Smooth muscle cell (in vitro differentiated cells): Measurements from ENCODE around the gene MEGF9. TPM values are rescaled to one million over a fixed set of nuclear protein-coding genes. Genes with fewer than 3 reads are reported as not detected.

Experiments
- DNase-seq: peaks from one replicate; lab custom pipeline; 2025; ENCODE audit not compliant: unreplicated experiment; lab: John Stamatoyannopoulos, UW
- H2AFZ ChIP-seq: fragments of 200-600 bp; sonication (generic); 2 replicates; pipeline ENCODE4 v1.6.0; 2016; ENCODE audit warnings: antibody characterized with exemption, low read depth, mild to moderate bottlenecking
- H3F3A ChIP-seq: fragments of 200-600 bp; sonication (generic); 2 replicates; pipeline ENCODE4 v1.6.0; 2017; ENCODE audit warnings: antibody characterized with exemption, low read depth
- H3K27ac ChIP-seq: fragments of 200-600 bp; sonication (generic); 2 replicates; pipeline ENCODE4 v1.5.1; 2016; ENCODE audit warnings: low read depth, mild to moderate bottlenecking
- H3K27me3 ChIP-seq: fragments of 200-600 bp; sonication (generic); 2 replicates; pipeline ENCODE4 v1.6.1; 2016; ENCODE audit warnings: low read depth, mild to moderate bottlenecking
- H3K36me3 ChIP-seq: fragments of 200-600 bp; sonication (generic); 2 replicates; pipeline ENCODE4 v1.5.1; 2016; ENCODE audit warnings: low read depth
- H3K4me1 ChIP-seq: fragments of 200-600 bp; sonication (generic); 2 replicates; pipeline ENCODE4 v1.5.1; 2016; ENCODE audit warnings: low read depth
- H3K4me2 ChIP-seq: fragments of 200-600 bp; sonication (generic); 2 replicates; pipeline ENCODE4 v1.6.0; 2016; ENCODE audit warnings: mild to moderate bottlenecking
- H3K4me3 ChIP-seq: fragments of 200-600 bp; sonication (generic); 2 replicates; pipeline ENCODE4 v1.5.1; 2016; ENCODE audit warnings: mild to moderate bottlenecking
- H3K79me2 ChIP-seq: fragments of 200-600 bp; sonication (generic); 2 replicates; pipeline ENCODE4 v1.6.0; 2016; ENCODE audit warnings: low read depth, mild to moderate bottlenecking
- H3K9ac ChIP-seq: fragments of 200-600 bp; sonication (generic); 2 replicates; pipeline ENCODE4 v1.6.0; 2016; ENCODE audit warnings: low read depth
- H3K9me3 ChIP-seq: fragments of 200-600 bp; sonication (generic); replicated peaks from 2 replicates; pipeline ENCODE4 v1.5.1; 2016; ENCODE audit warnings: low read depth
- H4K20me1 ChIP-seq: fragments of 200-600 bp; sonication (generic); 2 replicates; pipeline ENCODE4 v1.6.0; 2016; ENCODE audit warnings: low read depth
- CTCF ChIP-seq: fragments of 200-600 bp; sonication (generic); IDR thresholded peaks from 2 replicates; pipeline ENCODE4 v1.5.1; 2017; ENCODE audit warnings: borderline replicate concordance, mild to moderate bottlenecking, antibody characterized with exemption; ENCODE audit not compliant: insufficient read depth, poor library complexity, severe bottlenecking
- WGBS: methylation state at CpG from one replicate; pipeline ENCODE4 v1.1.7; 2016; ENCODE audit warnings: low lambda C conversion rate; 5-methylcytosine and 5-hydroxymethylcytosine counted together
- polyA plus RNA-seq: library from polyadenylated mRNA; unstranded; fragments of >200 nt; fragmentation: Nextera tagmentation; extraction: Ambion mirVana; gene quantifications from 2 replicates; pipeline ENCODE4 v1.2.1, GENCODE V29; 2016
- total RNA-seq: library from RNA; depleted of rRNA; stranded (reverse); fragments of >200 nt; gene quantifications from 2 replicates; pipeline ENCODE4 v1.2.3, GENCODE V29; 2014

The MEGF9 gene
- total and polyA plus RNA-seq, 2 experiments from 2014 or later, result 1.8 to 6.0 TPM

- Histone ChIP-seq H3K9ac (no peak overlapping the region), H3F3A (no peaks in the 10 kb centered on the region), H3K36me3 (no peaks in the 10 kb centered on the region), H3K9me3 (no peaks in the 10 kb centered on the region), H3K27me3 (no peaks in the 10 kb centered on the region), H3K79me2 (no peaks in the 10 kb centered on the region), H2AFZ (no peak overlapping the region), H3K4me2 (no peak overlapping the region), H3K4me1 (no peaks in the 10 kb centered on the region), H3K4me3 (no peak overlapping the region), H4K20me1 (no peaks in the 10 kb centered on the region), H3K27ac (no peak overlapping the region)
- 83% methylated on average over 3 of the region's 3 CpGs for WGBS
- DNase-seq, result no peak
- no peak for TF ChIP-seq CTCF
Observed at GRCh38 chr9:120735415-120736126, 21.3 kb upstream of the MEGF9 start.

GRCh38 chr9:120734607-120735410, 20.5 kb upstream of the MEGF9 start:
- TF ChIP-seq CTCF, result no peak
- H3K36me3 ChIP-seq, result no peaks in the 10 kb centered on the region
- H3F3A ChIP-seq, result no peaks in the 10 kb centered on the region
- H3K9me3 ChIP-seq, result no peaks in the 10 kb centered on the region
- WGBS, result 69% methylated on average over 2 of the region's 2 CpGs
- no peak overlapping the region for H3K9ac ChIP-seq
- no peaks in the 10 kb centered on the region for H3K27me3 ChIP-seq
- H3K79me2 ChIP-seq, result no peaks in the 10 kb centered on the region
- no peaks in the 10 kb centered on the region for H3K4me1 ChIP-seq
- DNase-seq, result no peak
- H2AFZ ChIP-seq, result no peak overlapping the region
- H3K4me2 ChIP-seq, result no peak overlapping the region
- no peaks in the 10 kb centered on the region for H4K20me1 ChIP-seq
- H3K4me3 ChIP-seq, result no peak overlapping the region
- H3K27ac ChIP-seq, result no peak overlapping the region

- Histone ChIP-seq H3K9ac (no peak overlapping the region), H3K27me3 (no peaks in the 10 kb centered on the region), H4K20me1 (no peaks in the 10 kb centered on the region), H3K36me3 (no peaks in the 10 kb centered on the region), H3K4me3 (no peak overlapping the region), H3K79me2 (no peaks in the 10 kb centered on the region), H2AFZ (no peak overlapping the region), H3K27ac (no peak overlapping the region), H3K4me2 (no peak overlapping the region), H3K4me1 (no peaks in the 10 kb centered on the region), H3F3A (no peaks in the 10 kb centered on the region), H3K9me3 (no peaks in the 10 kb centered on the region)
- 44% methylated on average over 5 of the region's 5 CpGs for WGBS
- no peak for TF ChIP-seq CTCF
- no peak for DNase-seq
Observed at GRCh38 chr9:120733190-120733589, 18.9 kb upstream of the MEGF9 start.
